Measurements from ENCODE around the gene UNC79. TPM values are rescaled to one million over a fixed set of nuclear protein-coding genes. Genes with fewer than 3 reads are reported as not detected.

UNC79 gene
- total and polyA plus RNA-seq, 4 donors: 0.03 to 0.94 (median 0.14) TPM

- DNase-seq (no peak), ATAC-seq (ENCODE audit: insufficient read depth, low FRiP score) (no peak)
- H3K9ac ChIP-seq (ENCODE audit: insufficient read depth in 1 of 2, low read length in 2 of 2): no peak overlapping the region
- no peaks in the 10 kb centered on the region for H3K36me3 ChIP-seq (ENCODE audit: control insufficient read depth in 4 of 4, insufficient read depth in 4 of 4, low read length in 4 of 4)
- no peak for TF ChIP-seq CTCF (IDR thresholded peaks at IDR 0.05; ENCODE audit: control extremely low read depth, extremely low read depth)
- WGBS, 2 donors: 85 to 87% methylated on average over 5 of the region's 5 CpGs
- H3K27me3 ChIP-seq (ENCODE audit: control insufficient read depth in 3 of 3, insufficient read depth in 3 of 3, low read length in 2 of 3): no peaks in the 10 kb centered on the region
- no peak overlapping the region for H3K27ac ChIP-seq (ENCODE audit: low read depth in 1 of 2, low read length in 1 of 2)
- H3K4me1 ChIP-seq (ENCODE audit: control insufficient read depth in 5 of 5, insufficient read depth in 5 of 5, low read length in 5 of 5): no peaks in the 10 kb centered on the region
- no peak overlapping the region for H3K4me3 ChIP-seq
- no peaks in the 10 kb centered on the region for H3K9me3 ChIP-seq (ENCODE audit: control insufficient read depth in 4 of 4, insufficient read depth in 3 of 4, low read length in 3 of 4)
Observed at GRCh38 chr14:93708800-93709199, 278.1 kb downstream of the UNC79 start.

- ATAC-seq (ENCODE audit: insufficient read depth, low FRiP score) (no peak), DNase-seq (no peak)
- WGBS, 2 donors: 84 to 86% methylated on average over 4 of the region's 4 CpGs
- Histone ChIP-seq H3K36me3 (ENCODE audit: control insufficient read depth in 4 of 4, insufficient read depth in 4 of 4, low read length in 4 of 4) (no peaks in the 10 kb centered on the region), H3K27me3 (ENCODE audit: control insufficient read depth in 3 of 3, insufficient read depth in 3 of 3, low read length in 2 of 3) (no peaks in the 10 kb centered on the region), H3K4me1 (ENCODE audit: control insufficient read depth in 5 of 5, insufficient read depth in 5 of 5, low read length in 5 of 5) (no peaks in the 10 kb centered on the region), H3K4me3 (no peak overlapping the region), H3K9ac (ENCODE audit: insufficient read depth in 1 of 2, low read length in 2 of 2) (no peak overlapping the region), H3K9me3 (ENCODE audit: control insufficient read depth in 4 of 4, insufficient read depth in 3 of 4, low read length in 3 of 4) (no peaks in the 10 kb centered on the region), H3K27ac (ENCODE audit: low read depth in 1 of 2, low read length in 1 of 2) (no peak overlapping the region)
- no peak for TF ChIP-seq CTCF (IDR thresholded peaks at IDR 0.05; ENCODE audit: control extremely low read depth, extremely low read depth)
Observed at GRCh38 chr14:93709249-93709648, 278.5 kb downstream of the UNC79 start.

- H3K27ac ChIP-seq (ENCODE audit: low read depth in 1 of 2, low read length in 1 of 2): no peak overlapping the region
- H3K4me1 ChIP-seq (ENCODE audit: control insufficient read depth in 5 of 5, insufficient read depth in 5 of 5, low read length in 5 of 5): no peaks in the 10 kb centered on the region
- no peak for DNase-seq
- no peak for ATAC-seq (ENCODE audit: insufficient read depth, low FRiP score)
- no peaks in the 10 kb centered on the region for H3K9me3 ChIP-seq (ENCODE audit: control insufficient read depth in 4 of 4, insufficient read depth in 3 of 4, low read length in 3 of 4)
- no peak overlapping the region for H3K9ac ChIP-seq (ENCODE audit: insufficient read depth in 1 of 2, low read length in 2 of 2)
- TF ChIP-seq CTCF (IDR thresholded peaks at IDR 0.05; ENCODE audit: control extremely low read depth, extremely low read depth): no peak
- H3K4me3 ChIP-seq: no peak overlapping the region
- no peaks in the 10 kb centered on the region for H3K27me3 ChIP-seq (ENCODE audit: control insufficient read depth in 3 of 3, insufficient read depth in 3 of 3, low read length in 2 of 3)
- H3K36me3 ChIP-seq (ENCODE audit: control insufficient read depth in 4 of 4, insufficient read depth in 4 of 4, low read length in 4 of 4): no peaks in the 10 kb centered on the region
- WGBS, 2 donors: 65 to 75% methylated on average over 9 of the region's 9 CpGs
Observed at GRCh38 chr14:93712079-93712837, 281.5 kb downstream of the UNC79 start.

Data from lung (tissue), 12 donors.